T-helper 2 cell treated with Interferon-gamma antibody and Interleukin-4, amounts not matched to agents 100 ng/mL and 5 ng/mL, for 36 hours (primary cell): ENCODE measurements around the gene RAB30. TPM values are rescaled to one million over a fixed set of nuclear protein-coding genes. Genes with fewer than 3 reads are reported as not detected.

Experiments used
- intact Hi-C: fragments of 100-400 bp; cut with micrococcal nuclease; formaldehyde crosslinking; loops from one replicate; pipeline ENCODE4 v1.15.1; 2023
- total RNA-seq: library from RNA; stranded (reverse); gene quantifications from 2 replicates; pipeline ENCODE4 v1.2.3, GENCODE V29; 2022

The RAB30 gene, protein sequence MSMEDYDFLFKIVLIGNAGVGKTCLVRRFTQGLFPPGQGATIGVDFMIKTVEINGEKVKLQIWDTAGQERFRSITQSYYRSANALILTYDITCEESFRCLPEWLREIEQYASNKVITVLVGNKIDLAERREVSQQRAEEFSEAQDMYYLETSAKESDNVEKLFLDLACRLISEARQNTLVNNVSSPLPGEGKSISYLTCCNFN
- 8.8 and 9.4 TPM in 2 replicates for total RNA-seq

DNA sequence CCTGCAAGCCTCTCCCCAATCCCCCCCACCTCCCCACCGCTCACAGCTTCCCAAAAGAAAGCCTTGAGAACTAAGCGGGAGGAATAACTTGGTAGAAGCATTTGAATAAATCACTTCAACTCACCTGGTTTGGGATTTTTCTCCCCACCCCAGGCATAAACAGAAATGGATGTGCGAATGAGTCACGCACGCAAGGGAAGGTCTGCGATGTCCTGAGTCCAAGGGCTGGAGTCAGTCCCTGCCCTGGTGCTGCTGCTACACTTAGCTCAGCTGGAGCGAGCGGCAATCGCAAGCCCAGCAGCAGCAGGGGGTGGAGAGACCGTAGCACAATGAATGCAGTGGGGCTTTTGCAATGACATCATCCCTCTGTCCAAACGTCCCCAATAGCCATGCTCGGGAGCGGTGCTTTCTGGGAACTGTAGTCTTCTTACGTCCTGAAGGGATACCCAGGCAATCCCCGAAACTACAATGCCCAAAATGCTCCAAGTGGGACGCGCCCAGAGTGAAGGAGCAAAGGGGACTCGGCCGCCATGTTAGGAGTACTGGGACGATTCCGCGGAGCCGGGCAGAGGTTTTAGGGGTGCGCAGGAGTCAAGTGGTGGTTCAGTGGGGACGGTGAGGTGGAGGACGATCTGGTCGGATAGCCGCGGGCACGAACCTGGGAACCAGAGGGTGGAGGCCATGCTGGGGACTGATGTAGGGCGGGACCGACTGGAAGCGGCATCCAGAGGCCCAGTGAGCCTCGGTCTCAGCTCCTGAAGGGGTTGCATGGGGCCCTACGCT lies at the start of gene RAB30:
Gene RAB30, minus strand, starts transcription at position 331 of the 783 bp plus-strand sequence. CDS start 74,581 bp downstream, outside the sequence.
- intact Hi-C loops: loop anchor here (1.0 to 5.0 kb wide), 9 partner anchors 8 to 215 kb away; partner anchors contain the start of genes ANKRD42, CCDC90B and DDIAS

DNA sequence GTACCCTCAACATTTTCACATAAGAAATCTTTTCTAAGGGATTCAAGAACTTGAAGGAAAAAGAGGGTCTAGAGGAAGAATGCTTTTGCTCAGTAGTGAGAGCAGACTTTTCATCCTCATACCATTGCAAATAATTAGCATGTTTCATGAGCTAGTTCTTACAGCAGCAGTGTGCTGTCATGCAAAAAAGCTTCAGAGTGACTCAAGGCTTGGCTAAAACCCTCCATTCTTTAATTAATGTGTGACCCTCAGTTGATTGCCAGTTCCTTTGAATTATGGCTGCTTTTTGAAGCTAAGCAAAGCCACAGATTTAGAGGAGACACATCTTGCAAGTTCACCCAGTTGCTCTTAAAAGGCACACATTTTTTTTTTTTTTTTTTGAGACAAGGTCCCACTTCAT lies 48.6 kb upstream of the RAB30 start:
- intact Hi-C loops: no loop called here

DNA sequence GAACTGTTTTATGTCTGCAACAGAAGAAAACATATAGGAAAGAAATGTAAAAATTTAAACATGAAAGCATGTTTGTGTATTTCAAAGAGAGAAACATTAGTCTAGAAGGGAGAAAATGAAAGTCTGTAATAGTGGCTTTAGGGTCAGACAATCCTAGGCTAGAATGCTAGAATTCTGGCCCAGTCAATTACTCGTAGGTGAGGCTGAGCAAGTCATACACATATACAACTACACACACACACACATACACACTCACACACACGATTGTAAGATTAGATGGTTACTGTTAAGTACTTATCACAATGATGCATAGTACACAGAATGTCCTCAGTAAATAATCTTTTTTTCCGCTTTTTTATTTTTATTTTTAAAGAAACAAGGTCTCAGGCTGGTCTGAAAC lies 47.5 kb upstream of the RAB30 start:
- intact Hi-C loops: loop anchor here (5.0 kb wide), 1 partner anchor 157 kb away; no protein-coding TSS in a partner anchor

DNA sequence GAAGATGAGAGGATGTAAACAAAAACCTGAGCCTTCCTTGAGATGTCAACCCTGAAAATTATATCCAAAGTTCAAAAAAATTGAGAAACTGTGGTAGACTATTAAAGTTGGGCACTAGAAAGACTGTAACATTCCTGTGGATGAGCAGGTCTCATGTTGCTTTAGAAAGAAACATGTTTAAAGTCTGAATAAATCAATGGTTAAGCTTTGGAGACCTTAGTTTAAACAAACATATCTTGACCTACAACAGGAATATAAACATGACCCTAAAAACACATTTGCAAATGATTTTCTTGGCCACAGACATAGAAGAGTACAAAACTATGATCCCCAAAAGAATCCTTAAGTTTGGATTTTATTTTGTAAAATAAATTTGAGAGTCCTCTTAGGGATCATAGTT lies 47.1 kb upstream of the RAB30 start:
- intact Hi-C loops: loop anchor here (5.0 kb wide), 1 partner anchor 157 kb away; no protein-coding TSS in a partner anchor

DNA sequence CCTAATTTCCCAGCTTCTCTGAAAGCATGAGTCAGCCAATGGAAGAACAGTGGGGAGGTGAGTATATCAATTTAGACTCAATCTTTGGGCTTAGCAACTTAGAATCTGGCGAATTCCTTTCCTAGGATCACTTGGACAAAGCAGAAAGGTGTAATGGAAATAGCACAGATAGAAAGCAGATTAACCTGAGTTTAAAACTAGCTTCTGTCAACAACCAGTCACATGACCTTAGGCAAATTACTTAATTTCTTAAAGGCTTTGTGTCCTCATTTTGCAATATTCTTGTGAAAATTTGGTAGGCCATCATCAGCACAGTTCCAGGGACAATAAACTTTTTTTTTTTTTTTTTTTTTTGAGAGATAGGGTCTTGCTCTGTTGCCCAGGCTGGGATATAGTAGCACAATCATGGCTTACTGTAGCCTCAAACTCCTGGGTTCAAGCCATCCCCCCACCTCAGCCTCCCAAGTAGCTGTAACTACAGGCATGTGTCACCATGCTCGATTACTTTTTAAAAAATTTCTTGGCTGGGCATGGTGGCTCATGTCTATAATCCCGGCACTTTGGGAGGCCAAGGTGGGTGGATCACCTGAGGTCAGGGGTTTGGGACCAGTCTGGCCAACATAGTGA lies 44.4 kb upstream of the RAB30 start:
- intact Hi-C loops: loop anchor here (2.0 to 5.0 kb wide), 2 partner anchors 45 to 154 kb away; partner anchors contain the start of gene RAB30

DNA sequence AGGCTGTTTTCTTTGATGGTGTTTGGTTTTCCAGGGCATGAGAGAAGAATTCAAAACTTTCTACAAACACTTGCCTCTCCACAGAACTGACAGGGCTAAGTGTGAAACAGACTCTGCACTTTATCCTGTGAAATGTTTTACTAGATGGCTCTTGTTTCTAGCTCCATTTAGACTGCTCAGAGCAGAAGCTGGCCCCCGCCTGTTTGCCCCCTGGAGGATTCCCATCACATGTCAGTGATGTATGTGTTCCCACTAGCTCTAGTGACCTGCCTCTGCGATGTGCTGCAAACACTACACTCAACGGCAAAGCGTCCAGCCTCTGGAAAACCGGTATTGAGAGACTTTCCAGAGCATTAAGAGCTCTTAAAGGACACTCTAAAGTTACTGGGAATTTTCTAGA lies 43.9 kb upstream of the RAB30 start:
- intact Hi-C loops: loop anchor here (5.0 kb wide), 1 partner anchor 153 kb away; no protein-coding TSS in a partner anchor

DNA sequence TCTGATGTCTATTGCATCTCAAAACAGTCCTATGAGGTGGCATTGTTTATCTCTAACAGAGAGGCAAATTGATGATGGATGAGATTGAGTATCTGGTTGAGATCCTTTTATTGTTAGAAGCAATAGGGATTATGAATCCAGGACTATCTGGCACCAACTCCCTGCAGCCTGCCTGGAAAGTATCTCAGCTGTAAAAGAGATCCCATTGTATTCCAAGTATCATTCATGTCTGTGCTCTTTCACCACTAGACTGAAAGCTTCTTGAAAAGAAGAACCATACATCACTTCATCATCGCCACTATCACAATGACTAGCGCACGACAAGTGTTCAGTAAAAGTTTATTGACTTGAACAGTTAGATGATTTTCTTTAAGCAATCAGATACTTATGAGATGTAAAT lies 43.3 kb upstream of the RAB30 start:
- intact Hi-C loops: loop anchor here (5.0 kb wide), 1 partner anchor 153 kb away; no protein-coding TSS in a partner anchor

DNA sequence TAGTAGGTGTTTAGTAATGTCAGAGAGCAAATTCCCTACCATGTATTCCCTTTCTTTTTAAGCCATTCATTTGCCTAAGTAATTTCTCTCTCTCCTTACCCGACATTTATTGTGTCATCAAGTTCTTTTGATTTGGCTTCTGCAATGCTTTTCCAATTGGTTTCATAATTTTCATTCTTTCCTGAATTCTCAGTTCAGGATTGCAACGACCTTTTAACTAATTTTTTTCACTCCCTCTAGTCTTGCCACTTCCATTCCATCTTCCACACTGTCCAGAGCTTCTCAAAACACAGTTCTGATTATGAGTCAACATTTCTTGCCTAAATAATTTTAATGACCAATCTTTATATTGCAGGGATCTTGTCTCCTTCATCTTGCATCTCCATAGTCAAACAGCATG lies 41.2 kb upstream of the RAB30 start:
- intact Hi-C loops: no loop called here

DNA sequence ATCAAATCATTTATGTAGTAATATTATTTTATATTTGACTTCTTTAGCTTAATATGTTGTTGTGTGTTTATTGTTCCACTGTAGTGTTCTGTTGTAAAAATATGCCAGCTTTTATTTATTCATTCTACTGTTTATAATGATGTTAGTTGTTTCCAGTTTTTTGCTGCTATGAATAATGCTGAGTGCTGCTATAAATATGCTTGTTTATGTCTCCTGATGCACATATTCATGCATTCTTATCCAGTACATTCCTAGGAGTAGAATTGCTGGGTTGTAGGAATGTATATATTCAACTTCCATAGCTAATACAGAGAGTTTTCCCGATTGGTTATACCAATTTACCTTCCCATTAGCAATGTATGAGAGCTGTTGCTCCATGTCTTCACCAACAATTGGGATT lies 33.5 kb upstream of the RAB30 start:
- intact Hi-C loops: no loop called here

DNA sequence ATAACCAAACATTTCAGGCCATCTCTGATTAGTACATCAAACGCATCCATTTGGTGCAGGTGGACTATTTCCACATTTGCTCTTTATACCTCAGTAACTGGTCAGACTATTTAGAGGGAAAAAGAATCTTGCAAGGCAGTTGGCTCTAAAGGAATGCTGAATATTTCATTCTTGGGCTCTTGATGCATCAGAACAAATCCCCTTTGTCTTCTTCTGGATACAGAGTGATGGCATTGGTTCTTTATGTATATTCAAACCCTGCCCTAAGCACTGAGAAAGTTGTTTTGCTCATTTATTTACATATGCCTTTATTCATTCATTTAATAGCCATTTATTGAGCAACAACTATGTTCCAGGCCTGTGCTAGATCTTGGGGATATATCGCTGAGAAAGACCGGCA lies 31.1 kb upstream of the RAB30 start:
- intact Hi-C loops: no loop called here

DNA sequence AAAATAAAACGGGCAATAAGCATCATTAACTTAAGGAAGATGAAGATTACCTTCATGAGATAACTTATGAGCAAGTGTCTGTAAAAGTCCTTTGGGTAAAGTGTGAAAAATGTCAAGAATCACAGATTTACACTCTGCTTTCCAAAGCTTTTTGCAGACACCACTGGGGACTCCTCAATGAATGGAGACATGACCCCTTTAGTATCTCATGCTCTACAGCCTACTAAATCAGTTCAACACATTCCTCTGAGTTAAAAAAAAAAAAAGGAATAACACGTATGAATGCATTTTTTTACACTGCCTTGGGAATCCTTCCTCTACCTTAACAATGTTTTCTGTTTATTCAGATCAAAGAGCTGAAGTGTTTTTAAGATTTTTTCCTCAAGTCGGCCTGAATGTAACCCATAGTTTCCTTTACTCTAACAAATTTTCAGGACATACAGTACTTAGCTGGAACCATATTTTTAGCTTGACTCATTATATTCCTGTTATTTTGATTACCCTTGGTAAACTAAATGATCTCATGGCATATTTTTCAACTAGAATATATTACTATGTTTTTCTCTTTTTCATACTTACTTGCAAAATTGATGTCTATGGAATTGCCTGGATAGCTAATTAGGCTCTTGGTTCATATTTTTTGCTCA lies 25.9 kb upstream of the RAB30 start:
- intact Hi-C loops: no loop called here

DNA sequence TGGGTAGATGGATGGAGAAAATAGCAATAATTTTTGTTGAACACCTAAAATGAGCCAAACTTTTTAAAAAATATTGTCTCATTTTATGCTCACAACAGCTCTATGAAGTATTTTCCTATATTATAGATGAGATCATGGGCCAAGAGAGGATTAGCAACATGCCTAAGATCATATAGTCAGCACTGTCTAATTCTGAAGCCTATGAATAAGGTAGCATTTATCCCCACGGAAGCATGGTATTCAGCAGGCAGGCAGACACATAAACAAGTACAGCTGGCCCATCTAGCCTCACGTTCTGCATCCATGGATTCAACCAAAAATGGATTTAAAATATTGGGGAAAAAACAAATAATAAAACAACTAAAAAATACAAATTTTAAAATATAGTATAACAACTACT lies 21.9 kb upstream of the RAB30 start:
- intact Hi-C loops: no loop called here

DNA sequence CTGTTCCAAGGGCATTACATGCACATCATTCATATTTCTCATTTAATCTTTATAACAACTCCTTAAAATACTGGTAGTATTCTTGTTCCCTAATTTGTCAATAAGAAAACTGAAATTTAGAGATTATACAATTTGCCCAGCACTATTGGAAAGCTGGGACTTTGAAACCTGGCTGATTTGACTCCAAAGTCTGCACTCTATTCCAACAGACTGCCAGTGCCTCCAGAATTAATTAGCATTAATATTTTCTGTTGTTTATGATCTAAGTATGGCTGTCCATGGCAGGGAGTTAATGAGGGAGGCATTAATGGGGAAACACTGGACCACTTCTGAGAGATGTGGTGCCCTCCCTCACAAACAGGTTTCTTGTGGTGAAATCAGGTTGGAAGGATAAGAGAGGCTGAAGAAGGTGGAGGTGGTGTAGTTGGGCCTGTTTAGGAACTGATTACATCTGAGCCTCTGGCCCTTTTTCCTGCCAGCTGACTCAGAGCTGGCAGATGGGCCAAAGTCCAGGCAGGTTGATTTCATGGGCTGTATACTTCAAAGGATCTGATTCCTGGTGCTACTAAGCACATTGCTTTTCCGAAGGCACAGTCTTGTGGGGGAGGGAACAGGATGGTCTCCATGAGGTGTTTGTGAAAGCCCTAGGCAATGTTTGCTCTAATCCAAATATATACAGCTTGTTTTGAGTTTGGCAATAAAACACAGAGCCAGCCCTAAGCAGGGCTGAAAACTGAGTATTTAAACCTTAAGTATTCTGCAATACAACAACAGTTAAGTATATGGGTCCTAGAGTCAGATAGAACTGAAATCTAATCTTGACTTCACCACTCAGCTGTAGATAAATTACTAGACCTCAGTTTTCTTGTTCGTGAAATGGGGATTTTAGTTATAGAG lies 21.0 kb upstream of the RAB30 start:
- intact Hi-C loops: no loop called here

DNA sequence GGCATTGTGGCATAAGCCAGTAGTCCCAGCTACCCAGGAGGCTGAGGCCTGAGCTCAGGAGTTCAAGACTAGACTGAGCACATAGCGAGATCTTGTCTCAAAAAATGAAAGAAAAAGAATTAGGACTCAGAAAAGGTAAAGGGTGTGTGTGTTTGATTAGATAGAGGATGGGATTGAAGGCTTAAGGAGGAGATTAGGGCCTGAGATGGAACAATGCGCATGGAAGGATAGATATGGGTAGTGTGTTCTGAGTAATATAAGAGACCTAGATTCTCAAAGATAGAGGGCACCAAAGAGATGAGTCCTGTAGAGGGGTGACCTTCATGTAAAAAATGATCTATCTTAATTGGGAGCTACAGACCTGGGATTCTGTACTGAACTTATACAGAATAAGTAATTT lies 17.3 kb upstream of the RAB30 start:
- intact Hi-C loops: no loop called here

DNA sequence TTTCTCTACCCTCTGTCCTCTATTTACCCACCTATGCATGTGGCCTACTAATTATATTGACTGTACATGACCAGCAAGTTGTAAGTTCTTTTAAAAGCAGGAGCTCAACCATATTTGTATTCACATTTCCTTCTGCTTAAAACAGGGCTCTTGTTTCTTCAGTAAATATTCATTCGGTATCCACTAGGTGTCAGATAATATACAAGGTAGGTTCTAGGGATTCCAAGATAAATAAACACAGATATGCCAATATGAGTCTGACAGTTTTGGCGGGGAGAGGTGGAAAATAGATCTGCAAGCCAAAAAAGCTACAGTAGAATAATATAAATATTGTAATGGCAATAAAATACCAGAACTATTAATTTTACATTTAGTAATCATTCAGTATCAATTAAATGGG lies 15.3 kb upstream of the RAB30 start:
- intact Hi-C loops: no loop called here

DNA sequence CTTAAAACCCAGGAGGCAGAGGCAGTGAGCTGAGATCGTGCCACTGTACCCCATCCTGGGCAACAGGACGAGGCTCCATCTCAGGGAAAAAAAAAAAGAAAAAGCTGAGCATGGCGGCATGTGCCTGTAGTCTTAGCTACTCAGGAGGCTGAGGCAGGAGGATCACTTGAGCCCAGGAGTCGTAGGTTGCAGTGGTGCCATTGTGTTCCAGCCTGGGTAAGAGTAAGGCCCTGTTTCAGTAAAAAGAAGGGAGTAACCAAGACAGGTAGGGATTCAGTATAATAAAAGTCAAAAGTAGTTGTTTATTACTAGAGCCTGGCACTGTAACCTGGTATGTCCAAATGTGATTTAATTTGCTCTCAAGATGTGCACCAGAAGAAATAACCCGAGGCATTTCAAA lies 8.1 kb upstream of the RAB30 start:
- intact Hi-C loops: no loop called here

DNA sequence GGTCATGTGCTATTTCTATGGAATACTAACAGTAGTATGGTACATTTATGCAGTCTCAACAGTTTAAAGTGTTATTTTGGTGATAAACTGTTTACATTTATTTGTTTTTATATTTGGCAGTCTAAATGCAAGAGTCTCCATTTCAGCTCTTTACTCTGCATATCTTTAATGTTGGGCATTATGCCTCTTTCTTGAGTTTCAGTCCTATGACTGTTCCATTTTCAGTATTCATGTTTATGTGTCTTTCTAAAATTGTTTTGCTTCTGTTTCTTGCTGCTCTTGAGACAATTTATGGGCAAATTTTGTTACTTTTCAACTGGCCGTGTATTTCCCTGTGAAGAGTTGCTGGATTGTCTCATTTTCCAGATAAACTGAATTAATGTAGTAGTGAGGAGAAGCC lies 6.6 kb upstream of the RAB30 start:
- intact Hi-C loops: no loop called here

DNA sequence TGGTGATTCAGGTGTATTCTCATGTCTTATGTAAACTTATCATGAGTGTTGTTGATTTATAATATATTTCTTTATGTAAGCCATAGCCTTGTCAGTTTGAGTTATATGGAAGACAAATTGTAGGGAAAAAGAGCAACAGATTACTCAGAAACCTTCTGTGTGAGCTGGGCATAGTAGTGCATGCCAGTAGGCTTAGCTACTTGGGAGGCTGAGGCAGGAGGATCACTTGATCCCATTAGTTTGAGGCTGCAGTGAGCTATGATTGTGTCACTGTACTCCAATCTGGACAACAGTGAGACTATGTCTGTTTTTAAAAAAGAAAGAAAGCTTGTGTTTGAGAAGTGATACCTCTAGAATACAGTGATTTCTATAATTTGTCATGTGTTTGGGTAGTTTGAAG lies 2.2 kb upstream of the RAB30 start:
- intact Hi-C loops: loop anchor here (2.0 to 5.0 kb wide), 2 partner anchors 147 to 178 kb away; no protein-coding TSS in a partner anchor

DNA sequence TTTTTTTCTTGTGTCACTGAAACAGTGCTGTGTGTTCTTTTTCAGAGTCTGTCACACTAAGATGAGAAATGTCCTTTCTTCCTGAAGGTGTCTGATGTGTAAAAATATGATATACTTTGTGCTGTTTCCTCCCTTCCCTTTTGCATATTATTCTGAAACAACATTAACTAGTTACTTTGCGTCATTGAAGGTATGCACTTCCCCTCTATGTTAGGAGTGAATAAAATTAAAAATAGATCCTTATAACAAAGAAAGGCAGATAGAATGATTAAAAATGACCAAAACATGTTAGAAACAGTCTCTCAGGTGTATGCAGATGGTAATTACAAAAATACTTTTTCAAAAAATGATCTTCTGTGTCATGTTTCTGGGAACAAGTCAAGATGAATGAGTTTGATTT lies 1.6 kb upstream of the RAB30 start:
- intact Hi-C loops: loop anchor here (2.0 to 5.0 kb wide), 2 partner anchors 146 to 179 kb away; no protein-coding TSS in a partner anchor
